Fibroblast of lung (primary cell): ENCODE measurements around the gene TSPAN2. TPM values are rescaled to one million over a fixed set of nuclear protein-coding genes. Genes with fewer than 3 reads are reported as not detected.
A peak's percentile ranks its signal among the peaks of the same experiment; 100 is the strongest.

Source experiments
- DNase-seq, 2 donors: peaks; one replicate each; pipeline versions ENCODE4 v3.0.0 to v3.0.0-alpha.2; 2010; ENCODE audit warnings: low read depth in 2 of 2
- H2AFZ ChIP-seq: 2 replicates; pipeline ENCODE4 v1.5.1; 2012; ENCODE audit warnings: low read length, control low read depth, inconsistent platforms
- H3K27ac ChIP-seq: 2 replicates; pipeline ENCODE4 v1.5.1; 2011; ENCODE audit warnings: low read length, control low read depth; ENCODE audit not compliant: insufficient read depth
- H3K27me3 ChIP-seq: 2 replicates; pipeline ENCODE4 v1.5.1; 2011; ENCODE audit warnings: mild to moderate bottlenecking, low read length; ENCODE audit not compliant: control insufficient read depth, insufficient read depth
- H3K36me3 ChIP-seq: 2 replicates; pipeline ENCODE4 v1.5.1; 2011; ENCODE audit warnings: low read length; ENCODE audit not compliant: control insufficient read depth, insufficient read depth
- H3K4me1 ChIP-seq: 2 replicates; pipeline ENCODE4 v1.5.1; 2011; ENCODE audit warnings: low read length; ENCODE audit not compliant: control insufficient read depth, insufficient read depth; ENCODE audit errors: extremely low read depth
- H3K4me2 ChIP-seq: 2 replicates; pipeline ENCODE4 v1.5.1; 2011; ENCODE audit warnings: low read length, control low read depth; ENCODE audit not compliant: insufficient read depth; ENCODE audit errors: extremely low read depth
- H3K4me3 ChIP-seq, 4 experiments: fragments of 200-600 bp in 1 of 4; sonication (generic) in 1 of 4; replicated peaks in 1 of 4; 2 replicates each; pipeline ENCODE4 v1.5.1; 2011 to 2016; ENCODE audit warnings: low read length in 4 of 4, low read depth in 3 of 4, mild to moderate bottlenecking in 3 of 4, control low read depth in 2 of 4, inconsistent platforms in 1 of 4, mixed read lengths in 1 of 4; ENCODE audit not compliant: insufficient read depth in 1 of 4; ENCODE audit errors: control extremely low read depth in 1 of 4
- H3K79me2 ChIP-seq: 2 replicates; pipeline ENCODE4 v1.5.1; 2012; ENCODE audit warnings: mild to moderate bottlenecking, low read length, inconsistent platforms; ENCODE audit not compliant: control insufficient read depth, insufficient read depth
- H3K9ac ChIP-seq: 2 replicates; pipeline ENCODE4 v1.5.1; 2011; ENCODE audit warnings: mild to moderate bottlenecking, low read length, control low read depth; ENCODE audit not compliant: insufficient read depth
- H3K9me3 ChIP-seq: 2 replicates; pipeline ENCODE4 v1.5.1; 2012; ENCODE audit warnings: low read depth, low read length; ENCODE audit not compliant: control insufficient read depth, insufficient read depth
- H4K20me1 ChIP-seq: 2 replicates; pipeline ENCODE4 v1.5.1; 2011; ENCODE audit warnings: low read length; ENCODE audit not compliant: control insufficient read depth, insufficient read depth; ENCODE audit errors: extremely low read depth
- EZH2 ChIP-seq: IDR thresholded peaks from 2 replicates; pipeline ENCODE4 v1.5.1; 2012; ENCODE audit warnings: low read length, control low read depth, mild to moderate bottlenecking; ENCODE audit errors: missing control alignments
- polyA plus RNA-seq, 2 donors: library from polyadenylated mRNA; depleted of rRNA in 1 of 2; stranded (reverse) in 1 of 2; unstranded in 1 of 2; fragments of >200 nt; gene quantifications; 2 replicates each; pipeline ENCODE4 v1.2.1, GENCODE V29; 2011 to 2012; ENCODE audit warnings: missing spikeins in 1 of 2
- total RNA-seq: library from RNA; depleted of rRNA; stranded (reverse); fragments of >200 nt; gene quantifications from 2 replicates; pipeline ENCODE4 v1.2.1, GENCODE V29; 2014
- TF ChIP-seq, protein P1 (sequence below), 2 donors: IDR thresholded peaks in 1 of 2; conservative IDR thresholded peaks in 1 of 2; 1 replicate in 1 of 2; 2 replicates in 1 of 2; pipeline ENCODE4 v1.5.1; 2011 to 2012; ENCODE audit warnings: low read length in 2 of 2, control low read depth in 1 of 2, inconsistent platforms in 1 of 2, low read depth in 1 of 2, mild to moderate bottlenecking in 1 of 2

TSPAN2 gene
- total and polyA plus RNA-seq, 2 donors (not counting 1 experiment from before 2014, with no cell fraction given) = 0.08 to 0.66 TPM

DNA sequence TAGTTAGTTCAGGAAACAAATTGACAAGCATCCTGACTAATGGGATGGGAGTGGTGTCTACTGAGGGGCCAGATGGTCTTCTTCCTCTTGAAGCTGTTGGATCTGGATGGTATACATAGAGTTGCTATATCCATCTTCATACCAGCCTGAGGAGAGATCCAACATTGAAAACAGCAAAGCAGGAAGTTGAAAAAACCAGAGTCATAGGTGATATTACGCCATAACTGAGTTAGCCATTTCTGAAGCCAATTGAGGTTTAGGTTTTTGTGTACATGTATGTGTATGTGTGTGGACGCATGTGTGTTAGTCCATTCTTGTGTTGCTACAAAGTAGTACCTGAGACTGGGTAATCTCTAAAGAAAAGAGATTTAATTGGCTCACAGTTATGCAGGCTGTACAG, 2.3 kb upstream of the TSPAN2 start:
- peaks cover 2% of the 10 kb centered on the region for H3K27me3 ChIP-seq
- no peak for DNase-seq
- no peak overlapping the region for H3K9ac ChIP-seq
- no peaks in the 10 kb centered on the region for H3K79me2 ChIP-seq
- H2AFZ ChIP-seq = no peak overlapping the region
- H3K9me3 ChIP-seq = no peaks in the 10 kb centered on the region
- H3K36me3 ChIP-seq = no peaks in the 10 kb centered on the region
- no peak overlapping the region for H3K4me2 ChIP-seq
- TF ChIP-seq EZH2 = no peak
- TF ChIP-seq, protein P1, sequence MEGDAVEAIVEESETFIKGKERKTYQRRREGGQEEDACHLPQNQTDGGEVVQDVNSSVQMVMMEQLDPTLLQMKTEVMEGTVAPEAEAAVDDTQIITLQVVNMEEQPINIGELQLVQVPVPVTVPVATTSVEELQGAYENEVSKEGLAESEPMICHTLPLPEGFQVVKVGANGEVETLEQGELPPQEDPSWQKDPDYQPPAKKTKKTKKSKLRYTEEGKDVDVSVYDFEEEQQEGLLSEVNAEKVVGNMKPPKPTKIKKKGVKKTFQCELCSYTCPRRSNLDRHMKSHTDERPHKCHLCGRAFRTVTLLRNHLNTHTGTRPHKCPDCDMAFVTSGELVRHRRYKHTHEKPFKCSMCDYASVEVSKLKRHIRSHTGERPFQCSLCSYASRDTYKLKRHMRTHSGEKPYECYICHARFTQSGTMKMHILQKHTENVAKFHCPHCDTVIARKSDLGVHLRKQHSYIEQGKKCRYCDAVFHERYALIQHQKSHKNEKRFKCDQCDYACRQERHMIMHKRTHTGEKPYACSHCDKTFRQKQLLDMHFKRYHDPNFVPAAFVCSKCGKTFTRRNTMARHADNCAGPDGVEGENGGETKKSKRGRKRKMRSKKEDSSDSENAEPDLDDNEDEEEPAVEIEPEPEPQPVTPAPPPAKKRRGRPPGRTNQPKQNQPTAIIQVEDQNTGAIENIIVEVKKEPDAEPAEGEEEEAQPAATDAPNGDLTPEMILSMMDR (conservative IDR thresholded peaks at IDR 0.05 in 1 of 2, IDR thresholded peaks at IDR 0.05 in 1 of 2; ENCODE audit: low read depth in 1 of 2, low read length in 2 of 2) = no peak
- H3K4me1 ChIP-seq = peaks cover 3% of the 10 kb centered on the region
- H4K20me1 ChIP-seq = no peaks in the 10 kb centered on the region
- no peak overlapping the region for H3K4me3 ChIP-seq
- H3K27ac ChIP-seq = no peak overlapping the region

DNA sequence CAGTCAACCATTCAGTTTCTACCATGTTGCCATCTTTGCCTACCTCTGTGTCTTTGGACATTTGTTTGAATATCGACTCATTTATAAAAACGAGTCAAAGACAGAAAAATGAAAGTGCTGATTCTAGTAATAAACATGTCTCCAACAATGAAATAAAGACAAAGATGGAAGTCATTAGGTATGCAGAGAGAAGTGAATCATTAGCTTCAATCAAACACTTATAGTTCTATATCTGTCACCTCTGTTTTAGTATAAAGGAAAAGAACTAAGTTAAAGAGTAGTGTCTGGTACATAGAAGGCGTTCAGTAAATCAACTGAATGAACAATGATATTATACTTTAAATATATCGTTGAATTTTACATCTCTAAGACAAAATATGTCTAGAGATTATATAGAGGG, 1.7 kb upstream of the TSPAN2 start:
- DNase-seq = no peak
- H2AFZ ChIP-seq = no peak overlapping the region
- H3K79me2 ChIP-seq = no peaks in the 10 kb centered on the region
- TF ChIP-seq EZH2 = no peak
- TF ChIP-seq, protein P1 (conservative IDR thresholded peaks at IDR 0.05 in 1 of 2, IDR thresholded peaks at IDR 0.05 in 1 of 2; ENCODE audit: low read depth in 1 of 2, low read length in 2 of 2) = no peak
- peaks cover 3% of the 10 kb centered on the region for H3K4me1 ChIP-seq
- peaks cover 2% of the 10 kb centered on the region for H3K27me3 ChIP-seq
- H3K9me3 ChIP-seq = no peaks in the 10 kb centered on the region
- no peaks in the 10 kb centered on the region for H3K36me3 ChIP-seq
- no peak overlapping the region for H3K27ac ChIP-seq
- H4K20me1 ChIP-seq = no peaks in the 10 kb centered on the region
- H3K9ac ChIP-seq = no peak overlapping the region
- H3K4me3 ChIP-seq = no peak overlapping the region
- H3K4me2 ChIP-seq = no peak overlapping the region

DNA sequence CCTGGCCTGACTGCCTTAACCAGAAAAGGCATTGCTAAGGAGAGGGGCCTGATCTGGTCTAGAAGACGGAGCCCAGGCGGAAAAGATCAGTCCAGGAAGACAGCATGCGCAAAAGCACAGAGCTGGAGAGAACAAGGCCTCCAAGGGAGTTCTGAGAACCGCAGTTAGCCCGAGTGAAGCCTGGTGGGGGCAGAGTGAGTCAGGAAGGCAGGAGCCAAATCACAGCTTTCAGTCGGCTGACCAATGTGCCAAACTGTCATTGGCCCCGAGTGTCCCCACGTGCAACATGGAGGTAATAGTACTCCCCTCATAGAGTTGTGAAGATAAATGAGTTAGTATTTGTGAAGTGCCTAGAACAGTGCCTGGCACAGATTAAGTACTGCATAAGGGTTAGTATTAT, 1.2 kb upstream of the TSPAN2 start:
- Histone ChIP-seq H2AFZ (peak overlapping the region; percentile 1), H4K20me1 (no peaks in the 10 kb centered on the region), H3K36me3 (no peaks in the 10 kb centered on the region), H3K79me2 (no peaks in the 10 kb centered on the region), H3K27me3 (peaks cover 2% of the 10 kb centered on the region), H3K4me2 (peak overlapping the region; percentile 98), H3K4me3 (no peak overlapping the region), H3K9ac (no peak overlapping the region), H3K4me1 (peaks cover 3% of the 10 kb centered on the region), H3K9me3 (no peaks in the 10 kb centered on the region), H3K27ac (no peak overlapping the region)
- DNase-seq = peak; percentile 43 to 80
- TF ChIP-seq EZH2 = no peak
- TF ChIP-seq, protein P1 (conservative IDR thresholded peaks at IDR 0.05 in 1 of 2, IDR thresholded peaks at IDR 0.05 in 1 of 2; ENCODE audit: low read depth in 1 of 2, low read length in 2 of 2) = no peak
